Stimulated activated CD8-positive, alpha-beta memory T cell treated with anti-CD3 and anti-CD28 coated beads, Interleukin-15, amount 100 ng/mL, for 1 hour (primary cell): ENCODE measurements around the gene SGMS1.

Source experiments
- DNase-seq: peaks from one replicate; pipeline ENCODE4 v3.0.0-alpha.2; 2020; ENCODE audit warnings: low read depth

The SGMS1 gene

GRCh38 chr10:50397312-50398140 lies 226.2 kb downstream of the SGMS1 start:
- DNase-seq, result no peak

- no peak for DNase-seq
Observed at GRCh38 chr10:50396491-50397311, 227.1 kb downstream of the SGMS1 start.

GRCh38 chr10:50395851-50396250 lies 227.9 kb downstream of the SGMS1 start:
- no peak for DNase-seq

- DNase-seq, result no peak
Observed at GRCh38 chr10:50395271-50395670, 228.5 kb downstream of the SGMS1 start.

- no peak for DNase-seq
Observed at GRCh38 chr10:50394832-50395231, 228.9 kb downstream of the SGMS1 start.

- no peak for DNase-seq
Observed at GRCh38 chr10:50393784-50394467, 229.8 kb downstream of the SGMS1 start.

- DNase-seq, result no peak
Observed at GRCh38 chr10:50392966-50393718, 230.6 kb downstream of the SGMS1 start.

GRCh38 chr10:50392426-50392825 lies 231.3 kb downstream of the SGMS1 start:
- no peak for DNase-seq

GRCh38 chr10:50390302-50390701 lies 233.5 kb downstream of the SGMS1 start:
- no peak for DNase-seq

GRCh38 chr10:50388181-50388580 lies 235.6 kb downstream of the SGMS1 start:
- DNase-seq, result no peak

- no peak for DNase-seq
Observed at GRCh38 chr10:50387732-50388073, 236.1 kb downstream of the SGMS1 start.

GRCh38 chr10:50387007-50387731 lies 236.6 kb downstream of the SGMS1 start:
- DNase-seq, result no peak

- DNase-seq, result no peak
Observed at GRCh38 chr10:50385624-50386023, 238.1 kb downstream of the SGMS1 start.

- DNase-seq, result no peak
Observed at GRCh38 chr10:50384898-50385297, 238.9 kb downstream of the SGMS1 start.

GRCh38 chr10:50384238-50384637 lies 239.5 kb downstream of the SGMS1 start:
- no peak for DNase-seq

- DNase-seq, result no peak
Observed at GRCh38 chr10:50382576-50383023, 241.2 kb downstream of the SGMS1 start.

- no peak for DNase-seq
Observed at GRCh38 chr10:50381642-50382041, 242.1 kb downstream of the SGMS1 start.

GRCh38 chr10:50379616-50380015 lies 244.1 kb downstream of the SGMS1 start:
- no peak for DNase-seq

GRCh38 chr10:50375745-50376144 lies 248.0 kb downstream of the SGMS1 start:
- DNase-seq, result no peak

GRCh38 chr10:50375051-50375452 lies 248.7 kb downstream of the SGMS1 start:
- no peak for DNase-seq

GRCh38 chr10:50373821-50374501 lies 249.8 kb downstream of the SGMS1 start:
- DNase-seq, result no peak
